WI38 (cell line): Measurements from ENCODE around the gene LPCAT2.
A peak's percentile ranks its signal among the peaks of the same experiment; 100 is the strongest.

ENCODE experiments used
- H3K4me3 ChIP-seq: 2 replicates; pipeline ENCODE4 v1.5.1; 2011; ENCODE audit warnings: low read depth, mild to moderate bottlenecking, control low read depth, low read length
- CTCF ChIP-seq: IDR thresholded peaks from 2 replicates; pipeline ENCODE4 v1.5.1; 2012; ENCODE audit warnings: low read depth, mild to moderate bottlenecking, control low read depth, low read length

Gene LPCAT2, protein sequence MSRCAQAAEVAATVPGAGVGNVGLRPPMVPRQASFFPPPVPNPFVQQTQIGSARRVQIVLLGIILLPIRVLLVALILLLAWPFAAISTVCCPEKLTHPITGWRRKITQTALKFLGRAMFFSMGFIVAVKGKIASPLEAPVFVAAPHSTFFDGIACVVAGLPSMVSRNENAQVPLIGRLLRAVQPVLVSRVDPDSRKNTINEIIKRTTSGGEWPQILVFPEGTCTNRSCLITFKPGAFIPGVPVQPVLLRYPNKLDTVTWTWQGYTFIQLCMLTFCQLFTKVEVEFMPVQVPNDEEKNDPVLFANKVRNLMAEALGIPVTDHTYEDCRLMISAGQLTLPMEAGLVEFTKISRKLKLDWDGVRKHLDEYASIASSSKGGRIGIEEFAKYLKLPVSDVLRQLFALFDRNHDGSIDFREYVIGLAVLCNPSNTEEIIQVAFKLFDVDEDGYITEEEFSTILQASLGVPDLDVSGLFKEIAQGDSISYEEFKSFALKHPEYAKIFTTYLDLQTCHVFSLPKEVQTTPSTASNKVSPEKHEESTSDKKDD

DNA sequence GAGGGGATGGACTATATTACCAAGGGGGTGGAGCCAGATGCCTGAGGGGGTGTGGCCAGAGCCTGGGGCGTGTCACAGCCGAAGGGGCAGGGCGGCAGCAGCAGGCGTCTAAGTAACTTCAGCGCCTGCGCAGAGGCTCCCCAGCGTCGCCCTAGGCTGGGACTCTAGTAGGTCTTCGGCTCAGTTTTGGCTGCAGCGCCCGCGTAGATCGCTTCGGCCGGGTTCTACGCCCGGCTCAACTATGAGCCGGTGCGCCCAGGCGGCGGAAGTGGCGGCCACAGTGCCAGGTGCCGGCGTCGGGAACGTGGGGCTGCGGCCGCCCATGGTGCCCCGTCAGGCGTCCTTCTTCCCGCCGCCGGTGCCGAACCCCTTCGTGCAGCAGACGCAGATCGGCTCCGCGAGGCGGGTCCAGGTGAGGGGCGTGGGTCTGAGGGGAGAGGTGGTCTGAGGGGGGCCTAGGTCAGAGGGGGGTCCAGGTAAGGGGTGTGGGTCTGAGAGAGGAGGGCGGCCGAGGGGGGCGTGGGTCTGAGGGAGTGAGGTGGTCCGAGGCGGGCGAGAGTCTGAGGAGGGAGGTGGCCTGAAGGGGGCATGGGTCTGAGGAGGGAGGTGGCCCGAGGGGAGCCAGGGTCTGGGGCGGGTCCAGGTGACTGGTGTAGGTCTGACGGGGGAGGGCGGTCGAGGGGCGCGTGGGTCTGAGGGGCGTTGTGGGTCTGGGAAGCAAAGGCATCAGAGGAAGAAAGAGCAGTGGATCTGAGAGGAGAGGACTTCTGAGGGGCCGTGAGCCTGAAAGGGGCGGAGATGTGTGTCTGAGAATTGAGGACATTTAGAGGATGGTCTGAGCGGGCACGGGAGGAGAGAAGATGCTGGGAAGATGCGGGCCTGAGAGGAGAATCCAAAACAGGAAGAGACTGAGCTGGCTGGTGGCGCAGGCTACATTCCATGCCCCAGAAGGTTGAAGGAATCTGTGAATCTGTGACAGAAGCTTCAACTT lies at the start of gene LPCAT2:
LPCAT2 (plus strand) TSS at position 132 of the 991 bp plus-strand sequence; CDS start at position 242, 110 bp downstream.
- H3K4me3 ChIP-seq = peak within 1 kb of the TSS; percentile 73
- no peak for TF ChIP-seq CTCF

DNA sequence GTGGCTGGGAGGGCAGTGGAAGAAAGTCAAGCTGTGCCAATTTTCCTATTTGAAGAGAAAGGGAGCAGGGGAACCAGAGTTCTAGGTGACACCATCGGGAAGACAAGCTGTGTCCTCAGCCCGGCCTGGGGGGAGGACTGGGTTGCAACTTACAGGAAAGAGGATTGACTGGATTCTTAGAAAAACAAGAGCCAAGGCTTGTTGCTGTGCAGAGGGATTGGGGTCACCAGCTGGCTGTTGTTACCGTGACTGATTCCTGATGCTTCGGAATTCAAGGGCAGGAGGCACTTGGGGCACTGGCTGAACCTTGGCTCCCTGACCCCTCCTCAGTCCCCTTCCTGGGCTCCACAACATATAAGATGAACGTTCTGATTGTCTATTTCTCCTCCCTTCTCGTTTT lies 46.6 kb upstream of the LPCAT2 start:
- no peak for TF ChIP-seq CTCF

DNA sequence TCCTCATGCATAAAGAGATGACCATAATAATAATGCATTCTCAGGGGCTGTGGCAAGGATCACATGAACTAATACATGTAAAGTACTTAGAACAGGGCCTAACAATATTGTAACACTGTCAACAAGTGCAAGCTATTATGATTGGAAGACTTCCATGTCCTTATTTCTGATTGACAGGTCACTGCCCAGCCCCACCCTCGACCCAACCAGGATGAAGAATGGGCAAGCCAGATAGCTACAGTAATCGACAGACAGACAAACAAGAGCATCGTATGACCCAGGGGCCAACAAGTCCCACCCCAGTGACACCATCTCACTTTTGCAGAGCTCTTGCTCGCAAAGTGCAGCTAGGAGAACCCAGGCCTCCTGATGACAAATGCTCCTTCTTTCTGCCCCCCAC lies 44.5 kb upstream of the LPCAT2 start:
- no peak for TF ChIP-seq CTCF
- no peak overlapping the region for H3K4me3 ChIP-seq

More for the DNA sequence above, 46.6 kb upstream of the LPCAT2 start:
- no peak overlapping the region for H3K4me3 ChIP-seq

DNA sequence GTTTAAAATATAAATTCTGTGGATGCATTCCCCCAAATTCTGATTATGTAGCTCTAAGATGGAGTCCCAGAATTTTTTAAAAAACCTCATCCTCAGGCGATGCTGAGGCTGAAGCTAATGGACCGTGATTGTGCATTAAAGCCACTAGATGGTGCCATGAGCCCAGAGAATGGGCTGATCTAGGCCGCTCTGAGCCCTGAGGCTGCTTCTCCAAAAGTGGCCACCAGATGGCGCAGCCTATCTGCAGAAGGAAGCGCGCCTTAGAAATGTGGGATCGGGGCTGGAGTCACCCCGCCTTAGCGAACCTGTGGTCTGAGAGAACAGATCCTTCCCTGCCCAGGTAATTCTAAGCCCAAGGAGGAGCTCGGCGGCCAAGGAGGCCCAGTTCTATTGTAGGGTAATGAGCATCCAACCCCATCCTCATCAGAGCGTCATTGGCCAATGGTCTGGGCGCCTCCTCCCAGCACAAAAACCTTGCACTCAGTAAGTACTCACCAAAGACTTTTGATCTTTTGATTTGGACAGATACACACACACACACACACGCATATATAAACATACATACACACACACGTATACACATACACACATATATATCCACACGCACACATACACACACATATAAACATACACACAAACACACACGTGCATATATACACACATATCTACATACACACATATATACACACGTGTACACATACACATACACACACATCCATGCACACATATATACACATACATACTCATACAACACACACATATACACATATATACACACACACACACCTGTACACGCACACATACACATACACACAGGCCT lies 43.6 kb upstream of the LPCAT2 start:
- no peak overlapping the region for H3K4me3 ChIP-seq
- peak; percentile 96 for TF ChIP-seq CTCF

GRCh38 chr16:55466209-55466608 lies 42.7 kb upstream of the LPCAT2 start:
- TF ChIP-seq CTCF = no peak
- H3K4me3 ChIP-seq = no peak overlapping the region

- TF ChIP-seq CTCF = no peak
- no peak overlapping the region for H3K4me3 ChIP-seq
Observed at GRCh38 chr16:55467898-55468297, 41.0 kb upstream of the LPCAT2 start.
